GM19372 (cell line): ENCODE results near the gene ROPN1L.
"Not testable (repeated sequence)": the region's sequence is repeated elsewhere in the genome, so short reads cannot be mapped to it uniquely, and the experiment has no call there.

Source experiments
- ATAC-seq: cut with Tn5 transposase; IDR thresholded peaks from one replicate; pipeline ENCODE4 v1.9.1; 2021; ENCODE audit warnings: mild to moderate bottlenecking, low read depth, moderate library complexity; ENCODE audit not compliant: unreplicated experiment

ROPN1L gene

GRCh38 chr5:10497554-10497953 lies 55.9 kb downstream of the ROPN1L start:
- no peak for ATAC-seq

GRCh38 chr5:10498350-10498749 lies 56.7 kb downstream of the ROPN1L start:
- no peak for ATAC-seq

GRCh38 chr5:10499066-10499465 lies 57.4 kb downstream of the ROPN1L start:
- ATAC-seq: no peak

- no peak for ATAC-seq
Observed at GRCh38 chr5:10499776-10500175, 58.1 kb downstream of the ROPN1L start.

- no peak for ATAC-seq
Observed at GRCh38 chr5:10500669-10501068, 59.0 kb downstream of the ROPN1L start.

- no peak for ATAC-seq
Observed at GRCh38 chr5:10501554-10502075, 59.9 kb downstream of the ROPN1L start.

GRCh38 chr5:10502130-10502529 lies 60.5 kb downstream of the ROPN1L start:
- ATAC-seq: no peak

GRCh38 chr5:10502578-10502977 lies 60.9 kb downstream of the ROPN1L start:
- no peak for ATAC-seq

- ATAC-seq: no peak
Observed at GRCh38 chr5:10503321-10503720, 61.6 kb downstream of the ROPN1L start.

GRCh38 chr5:10503997-10504793 lies 62.5 kb downstream of the ROPN1L start:
- ATAC-seq: no peak

- ATAC-seq: no peak
Observed at GRCh38 chr5:10505517-10506095, 63.9 kb downstream of the ROPN1L start.

- ATAC-seq: no peak
Observed at GRCh38 chr5:10506535-10506934, 64.9 kb downstream of the ROPN1L start.

- ATAC-seq: no peak
Observed at GRCh38 chr5:10507575-10508096, 66.0 kb downstream of the ROPN1L start.

GRCh38 chr5:10509575-10509974 lies 67.9 kb downstream of the ROPN1L start:
- ATAC-seq: no peak

GRCh38 chr5:10511741-10512640 lies 70.3 kb downstream of the ROPN1L start:
- ATAC-seq: no peak

- ATAC-seq: no peak
Observed at GRCh38 chr5:10513501-10514442, 72.1 kb downstream of the ROPN1L start.

- ATAC-seq: not testable (repeated sequence)
Observed at GRCh38 chr5:10514572-10514971, 72.9 kb downstream of the ROPN1L start.
